Panc1 (cell line): ENCODE results near the gene ITLN1. TPM values are rescaled to one million over a fixed set of nuclear protein-coding genes. Genes with fewer than 3 reads are reported as not detected.

Experiments used
- ATAC-seq: fragments of 200-7000 bp; cut with Tn5 transposase; 2 replicates; pipeline ENCODE4 v1.9.1; 2020; ENCODE audit warnings: mild to moderate bottlenecking, moderate library complexity
- BruUV-seq: library from RNA; stranded (reverse); fragments of 400-500 nt; replicated peaks from 2 replicates; lab custom pipeline; 2021; lab: Mats Ljungman, UMichigan
- CTCF ChIA-PET: fragments of 300-600 bp; sonication (Branson Sonifier 250); formaldehyde crosslinking; loops from one replicate; lab custom pipeline; 2022; ENCODE audit warnings: antibody characterized with exemption; lab: Charles Lee
- POLR2A ChIA-PET: fragments of 300-600 bp; sonication (Branson Sonifier 250); formaldehyde crosslinking; loops from one replicate; lab custom pipeline; 2022; ENCODE audit warnings: antibody characterized with exemption; lab: Charles Lee
- DNase-seq: peaks from one replicate; pipeline ENCODE4 v3.0.0-alpha.2; 2010; ENCODE audit warnings: low read depth, low spot score
- H3K27ac ChIP-seq: 2 replicates; pipeline ENCODE4 v1.5.1; 2011; ENCODE audit warnings: mild to moderate bottlenecking, low read length, inconsistent platforms
- H3K27me3 ChIP-seq: fragments of 200-500 bp; sonication (Bioruptor generic); 2 replicates; pipeline ENCODE4 v1.6.0; 2014; ENCODE audit warnings: low read length, inconsistent platforms; ENCODE audit not compliant: control insufficient read depth, insufficient read depth
- H3K36me3 ChIP-seq: fragments of 200-500 bp; sonication (Bioruptor generic); 2 replicates; pipeline ENCODE4 v1.5.1; 2014; ENCODE audit warnings: inconsistent platforms, mild to moderate bottlenecking, low read length, moderate library complexity; ENCODE audit not compliant: control insufficient read depth, insufficient read depth
- H3K4me1 ChIP-seq: 2 replicates; pipeline ENCODE4 v1.5.1; 2011; ENCODE audit warnings: inconsistent platforms, mild to moderate bottlenecking, low read length, moderate library complexity; ENCODE audit not compliant: control insufficient read depth, insufficient read depth
- H3K4me3 ChIP-seq, 2 experiments: 2 replicates each; pipeline ENCODE4 v1.5.1; 2011 to 2012; ENCODE audit warnings: low read depth in 2 of 2, low read length in 2 of 2, mild to moderate bottlenecking in 2 of 2, inconsistent platforms in 1 of 2, moderate library complexity in 1 of 2
- H3K9me3 ChIP-seq: fragments of 200-500 bp; sonication (Bioruptor generic); 2 replicates; pipeline ENCODE4 v1.5.1; 2014; ENCODE audit warnings: low read depth, mild to moderate bottlenecking, inconsistent platforms, low read length, moderate library complexity; ENCODE audit not compliant: control insufficient read depth, insufficient read depth
- POLR2AphosphoS5 ChIP-seq: IDR thresholded peaks from 2 replicates; pipeline ENCODE4 v1.6.1; 2012; ENCODE audit warnings: mild to moderate bottlenecking, low read depth, low read length, moderate library complexity
- REST ChIP-seq, 2 experiments: IDR thresholded peaks; 2 replicates each; pipeline ENCODE4 v1.6.1; 2011 to 2012; ENCODE audit warnings: low read depth in 2 of 2, control low read depth in 1 of 2, low read length in 1 of 2, mild to moderate bottlenecking in 1 of 2, moderate library complexity in 1 of 2; ENCODE audit not compliant: insufficient read depth in 1 of 2
- SIN3A ChIP-seq: IDR thresholded peaks from 2 replicates; pipeline ENCODE4 v1.6.1; 2012; ENCODE audit warnings: low read depth, mild to moderate bottlenecking, low read length, moderate library complexity, borderline replicate concordance; ENCODE audit not compliant: insufficient read depth
- TCF7L2 ChIP-seq: IDR thresholded peaks from 2 replicates; pipeline ENCODE4 v1.6.1; 2011; ENCODE audit warnings: mild to moderate bottlenecking, low read depth, low read length, inconsistent platforms
- in situ Hi-C: cut with HindIII; loops from 2 replicates; pipeline ENCODE4 v1.10.0; 2016; ENCODE audit warnings: low sequenced_read_pairs, low pct_unique_long_range_greater_than_20kb
- intact Hi-C: fragments of 100-400 bp; cut with micrococcal nuclease; formaldehyde crosslinking; loops from one replicate; pipeline ENCODE4 v1.10.0; 2022; ENCODE audit not compliant: unreplicated experiment
- total RNA-seq: library from RNA; stranded (reverse); gene quantifications from one replicate; pipeline ENCODE4 v1.2.1, GENCODE V29; 2021; ENCODE audit not compliant: unreplicated experiment
- TF ChIP-seq, protein P1 (sequence below): fragments of 450-650 bp; IDR thresholded peaks from 2 replicates; pipeline ENCODE4 v1.5.1; 2017; ENCODE audit warnings: mild to moderate bottlenecking

ITLN1 gene
- total RNA-seq, 1 experiment from 2014 or later: not detected

GRCh38 chr1:160835751-160836150, 49.2 kb downstream of the ITLN1 start:
- ChIA-PET POLR2A (no interaction called here), CTCF (interaction anchor here (1.9 kb wide), 1 partner anchor 115 kb away, joined by 8 read pairs; no protein-coding TSS in a partner anchor)
- no peaks in the 10 kb centered on the region for H3K9me3 ChIP-seq
- BruUV-seq: no TSS peak
- no peaks in the 10 kb centered on the region for H3K36me3 ChIP-seq
- peaks cover 12% of the 10 kb centered on the region for H3K27me3 ChIP-seq
- in situ Hi-C loops (no loop called here), intact Hi-C loops (loop anchor here (1.0 kb wide), 1 partner anchor 116 kb away; no protein-coding TSS in a partner anchor)
- ATAC-seq: no peak
- no peak overlapping the region for H3K27ac ChIP-seq
- H3K4me1 ChIP-seq: no peaks in the 10 kb centered on the region
- no peak for DNase-seq
- no peak overlapping the region for H3K4me3 ChIP-seq
- TF ChIP-seq REST (IDR thresholded peaks at IDR 0.05; ENCODE audit: insufficient read depth in 1 of 2, low read depth in 2 of 2, low read length in 1 of 2) (no peak), POLR2AphosphoS5 (no peak), SIN3A (no peak), TCF7L2 (no peak)
- TF ChIP-seq, protein P1, sequence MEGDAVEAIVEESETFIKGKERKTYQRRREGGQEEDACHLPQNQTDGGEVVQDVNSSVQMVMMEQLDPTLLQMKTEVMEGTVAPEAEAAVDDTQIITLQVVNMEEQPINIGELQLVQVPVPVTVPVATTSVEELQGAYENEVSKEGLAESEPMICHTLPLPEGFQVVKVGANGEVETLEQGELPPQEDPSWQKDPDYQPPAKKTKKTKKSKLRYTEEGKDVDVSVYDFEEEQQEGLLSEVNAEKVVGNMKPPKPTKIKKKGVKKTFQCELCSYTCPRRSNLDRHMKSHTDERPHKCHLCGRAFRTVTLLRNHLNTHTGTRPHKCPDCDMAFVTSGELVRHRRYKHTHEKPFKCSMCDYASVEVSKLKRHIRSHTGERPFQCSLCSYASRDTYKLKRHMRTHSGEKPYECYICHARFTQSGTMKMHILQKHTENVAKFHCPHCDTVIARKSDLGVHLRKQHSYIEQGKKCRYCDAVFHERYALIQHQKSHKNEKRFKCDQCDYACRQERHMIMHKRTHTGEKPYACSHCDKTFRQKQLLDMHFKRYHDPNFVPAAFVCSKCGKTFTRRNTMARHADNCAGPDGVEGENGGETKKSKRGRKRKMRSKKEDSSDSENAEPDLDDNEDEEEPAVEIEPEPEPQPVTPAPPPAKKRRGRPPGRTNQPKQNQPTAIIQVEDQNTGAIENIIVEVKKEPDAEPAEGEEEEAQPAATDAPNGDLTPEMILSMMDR: no peak

DNA sequence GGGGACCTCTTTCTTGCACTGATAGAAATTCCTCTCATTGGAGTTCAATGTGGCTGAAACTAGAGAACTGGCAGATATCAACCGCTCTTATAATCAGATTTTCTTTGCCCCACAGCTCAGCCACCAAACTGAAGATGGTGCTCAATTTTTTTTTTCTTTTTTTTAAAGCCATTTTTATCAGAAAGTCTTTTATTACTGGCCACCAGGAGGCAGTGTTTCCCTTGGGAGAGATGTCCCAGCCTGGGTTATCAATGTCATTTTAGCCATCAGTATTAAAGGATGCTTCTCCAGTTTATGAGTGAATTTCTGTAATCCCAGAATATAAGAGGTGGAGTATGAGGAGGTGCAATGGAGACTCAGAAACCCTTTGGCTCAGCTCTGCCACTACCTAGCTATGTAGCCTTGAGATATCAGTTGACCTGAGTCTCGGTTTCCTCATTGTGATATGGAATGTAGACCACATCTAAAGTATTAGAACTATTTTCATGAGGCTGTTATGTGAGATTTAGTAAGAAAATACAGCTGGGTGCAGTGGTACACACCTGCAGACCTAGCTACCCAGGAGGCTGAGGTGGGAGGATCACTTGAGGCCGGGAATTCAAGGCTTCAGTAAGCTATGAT, 49.9 kb downstream of the ITLN1 start:
- no TSS peak for BruUV-seq
- Histone ChIP-seq H3K9me3 (no peaks in the 10 kb centered on the region), H3K4me1 (no peaks in the 10 kb centered on the region), H3K4me3 (no peak overlapping the region), H3K27ac (no peak overlapping the region), H3K36me3 (no peaks in the 10 kb centered on the region), H3K27me3 (peaks cover 12% of the 10 kb centered on the region)
- TF ChIP-seq, protein P1: peak; percentile 69
- TF ChIP-seq SIN3A: no peak
- ChIA-PET CTCF (interaction anchor here (0.5 to 1.9 kb wide), 3 partner anchors 100 to 124 kb away, joined by 3 to 8 read pairs (median 4); no protein-coding TSS in a partner anchor), POLR2A (no interaction called here)
- ATAC-seq (no peak), DNase-seq (no peak)
- intact Hi-C loops (loop anchor here (1.0 kb wide), 1 partner anchor 116 kb away; no protein-coding TSS in a partner anchor), in situ Hi-C loops (no loop called here)
